ENCODE measurements around the gene GPR4.
"Not testable (repeated sequence)": the region's sequence is repeated elsewhere in the genome, so short reads cannot be mapped to it uniquely, and the experiment has no call there.

Gene GPR4

DNA sequence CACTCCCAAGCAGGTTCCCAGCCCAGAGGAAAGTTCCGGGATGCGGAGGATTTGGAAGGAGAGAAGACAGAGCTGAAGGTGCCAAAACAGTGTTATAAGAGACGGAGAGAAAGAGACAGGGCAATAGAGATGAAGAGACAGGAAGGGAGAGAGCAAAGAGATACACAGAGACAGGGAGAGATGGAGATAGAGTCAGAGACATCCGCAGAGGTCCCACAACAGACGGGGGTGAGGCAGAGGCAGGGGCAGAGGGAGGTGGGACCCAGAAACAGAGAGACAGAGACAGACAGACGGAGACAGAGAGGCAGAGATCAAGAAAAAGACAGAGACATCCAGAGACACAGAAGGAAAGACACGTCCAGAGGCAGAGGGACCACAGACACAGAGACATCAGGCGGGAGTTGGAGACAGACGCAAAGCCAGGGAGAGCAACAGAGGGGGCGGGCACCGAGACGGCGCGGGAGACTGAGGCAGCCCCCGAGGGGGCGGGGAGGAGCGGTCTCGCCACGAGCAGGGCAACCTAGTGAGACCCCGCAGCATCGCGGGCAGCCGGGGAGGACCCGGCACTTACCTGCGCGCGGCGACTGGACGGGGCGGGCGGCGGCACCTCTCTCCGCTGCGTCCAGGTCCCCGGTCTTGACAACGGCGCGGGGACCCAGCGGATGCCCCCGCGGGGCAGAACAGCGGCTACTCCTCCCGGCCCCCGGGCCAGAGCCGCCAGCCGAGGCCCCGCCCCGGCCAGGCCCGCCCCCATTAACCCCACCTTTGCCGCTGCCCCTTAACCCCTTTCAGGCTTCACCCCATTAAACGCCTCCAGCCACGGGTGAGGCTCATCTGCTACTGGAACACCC, at the start of gene GPR4:
TSS of gene GPR4 (minus strand) at position 689 of the 851 bp plus-strand sequence. CDS start 10,346 bp downstream, outside the sequence.
- peak; percentile 64 for DNase-seq (ENCODE audit: low spot score)

DNA sequence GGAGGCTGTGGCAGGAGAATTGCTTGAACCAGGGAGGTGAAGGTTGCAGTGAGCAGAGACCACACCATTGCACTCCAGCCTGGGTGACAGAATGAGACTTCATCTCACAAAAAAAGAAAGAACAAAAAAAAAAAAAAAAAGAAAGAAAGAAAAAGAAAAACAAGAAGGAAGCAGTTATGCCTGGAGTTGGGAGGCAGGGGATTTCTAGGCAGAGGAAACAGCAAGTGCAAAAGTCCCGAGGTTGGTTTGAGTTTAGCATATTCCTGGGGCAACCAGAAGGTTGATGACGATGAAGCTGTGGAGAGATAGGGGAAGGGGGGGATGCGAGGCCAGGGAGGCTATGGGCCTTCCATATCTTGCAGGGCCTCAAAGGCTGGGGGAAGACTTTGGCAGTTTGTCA, 48.7 kb upstream of the GPR4 start:
- no peak for DNase-seq (ENCODE audit: low spot score)

DNA sequence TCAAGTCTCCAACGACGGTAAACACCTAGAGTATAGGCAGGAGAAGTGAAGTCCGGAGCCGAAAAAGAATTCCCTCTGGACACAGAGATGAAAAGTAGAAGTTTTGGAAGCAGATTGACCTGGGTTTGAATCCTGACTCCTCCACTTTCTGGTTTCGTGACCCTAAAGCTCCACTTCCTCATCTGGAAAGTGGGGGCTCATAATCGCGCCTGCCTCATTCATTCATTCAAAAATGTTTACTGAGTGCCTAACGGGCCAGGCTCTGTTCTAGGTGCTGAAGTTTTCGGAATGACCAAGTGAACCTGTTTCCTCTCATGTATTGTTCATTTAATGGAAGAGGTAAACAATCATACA, 44.3 kb upstream of the GPR4 start:
- no peak for DNase-seq (ENCODE audit: low spot score)

DNA sequence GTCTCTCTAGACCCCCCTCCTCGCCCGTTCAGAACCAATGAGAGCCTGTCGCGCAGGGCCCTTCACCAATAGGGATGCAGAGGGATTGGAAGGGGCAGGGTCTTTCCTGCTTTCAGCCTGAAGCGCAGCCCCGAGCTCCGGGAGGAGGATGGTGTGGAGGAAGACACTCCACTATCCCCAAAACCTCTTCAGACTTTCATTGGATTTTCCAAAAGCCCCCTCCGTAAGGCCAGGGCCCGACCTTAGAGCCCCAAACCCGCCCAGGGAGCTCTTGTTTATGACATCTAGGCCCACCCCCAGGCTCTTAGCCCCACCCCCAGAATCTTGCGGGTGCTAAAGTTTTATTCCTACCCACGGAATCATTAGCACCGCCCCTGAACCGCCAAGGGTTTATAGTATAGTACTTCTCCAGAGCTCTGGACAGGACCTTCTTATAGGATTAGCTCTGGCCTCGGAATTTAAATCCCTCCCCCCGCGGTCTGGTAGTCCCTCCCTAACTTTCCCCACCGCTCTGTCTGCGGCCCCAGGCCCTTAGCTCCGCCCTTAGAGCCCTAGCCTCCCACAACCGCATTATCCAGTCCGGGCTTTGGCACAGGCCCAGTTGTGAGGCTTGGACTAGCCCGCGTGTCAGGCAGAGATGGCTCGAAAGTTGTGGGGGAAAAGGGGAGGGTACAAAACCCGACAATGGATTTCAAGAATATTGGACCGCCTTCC, 43.8 kb upstream of the GPR4 start:
- DNase-seq (ENCODE audit: low spot score): peak; percentile 90

DNA sequence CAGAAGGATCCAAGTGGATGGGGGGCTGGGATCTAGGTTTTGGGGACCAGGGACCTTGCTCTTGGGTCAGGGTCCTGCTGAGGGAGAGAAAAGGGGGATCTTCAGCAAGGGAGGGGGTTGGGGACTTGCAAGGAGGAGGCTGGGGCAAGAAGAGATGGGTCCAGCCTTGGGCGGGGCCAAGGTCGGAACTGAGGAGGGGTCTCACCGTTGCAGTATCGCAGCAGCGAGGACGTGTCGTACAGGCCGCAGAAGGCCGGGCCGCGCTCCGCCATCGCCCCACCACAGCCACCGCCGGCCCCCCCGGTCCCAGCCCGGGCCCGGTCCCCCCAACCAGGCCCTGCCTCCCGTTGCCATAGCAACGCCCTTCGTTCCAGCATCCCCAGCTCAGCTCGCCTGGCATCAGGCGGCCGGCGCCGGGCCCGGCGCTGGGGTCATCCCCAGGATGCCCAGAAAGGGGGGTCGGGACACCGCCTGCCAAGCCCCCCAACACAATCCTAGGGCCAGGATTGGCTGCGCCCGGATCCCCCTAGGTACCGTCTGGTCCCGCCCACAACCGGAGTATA, 43.1 kb upstream of the GPR4 start:
- no peak for DNase-seq (ENCODE audit: low spot score)

DNA sequence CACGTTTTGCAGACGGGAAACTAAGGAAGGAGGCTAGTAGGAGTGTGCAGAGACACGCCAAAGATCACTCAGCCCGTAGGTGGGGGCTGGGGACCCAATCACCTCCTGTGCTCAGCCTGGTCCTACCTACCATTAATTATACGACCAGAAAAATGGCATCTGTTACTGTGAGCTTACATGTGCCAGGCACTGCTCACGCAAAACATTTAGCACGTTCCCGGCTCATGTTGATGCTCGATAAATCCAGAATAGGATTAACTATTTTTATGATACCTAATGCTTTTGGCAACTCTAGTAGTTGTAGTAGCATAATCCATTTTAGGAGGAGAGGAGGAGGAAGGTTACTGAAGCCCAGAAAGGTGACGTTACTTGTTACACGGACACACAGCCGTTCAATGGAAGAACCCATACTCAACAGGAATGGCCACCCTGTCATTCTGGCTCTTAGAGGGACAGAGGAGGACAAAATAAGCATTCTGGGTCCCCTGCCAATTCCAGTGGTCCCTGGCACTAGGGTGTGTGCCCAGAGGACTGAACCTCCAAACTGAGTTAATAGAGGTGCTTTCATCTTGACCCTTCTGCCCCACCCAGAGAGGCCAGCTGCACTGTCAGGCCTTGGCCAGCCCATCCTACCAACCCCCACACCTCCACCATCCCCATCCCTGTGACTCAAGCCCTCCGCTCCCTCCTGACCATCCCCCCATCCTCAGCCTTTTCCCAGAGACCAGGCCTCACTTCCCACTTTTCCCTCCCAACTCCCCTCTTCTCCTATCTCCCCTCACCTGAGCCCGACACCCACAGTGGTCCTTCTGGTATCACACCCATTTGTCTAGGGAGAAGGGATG, 42.1 kb upstream of the GPR4 start:
- DNase-seq (ENCODE audit: low spot score): no peak

DNA sequence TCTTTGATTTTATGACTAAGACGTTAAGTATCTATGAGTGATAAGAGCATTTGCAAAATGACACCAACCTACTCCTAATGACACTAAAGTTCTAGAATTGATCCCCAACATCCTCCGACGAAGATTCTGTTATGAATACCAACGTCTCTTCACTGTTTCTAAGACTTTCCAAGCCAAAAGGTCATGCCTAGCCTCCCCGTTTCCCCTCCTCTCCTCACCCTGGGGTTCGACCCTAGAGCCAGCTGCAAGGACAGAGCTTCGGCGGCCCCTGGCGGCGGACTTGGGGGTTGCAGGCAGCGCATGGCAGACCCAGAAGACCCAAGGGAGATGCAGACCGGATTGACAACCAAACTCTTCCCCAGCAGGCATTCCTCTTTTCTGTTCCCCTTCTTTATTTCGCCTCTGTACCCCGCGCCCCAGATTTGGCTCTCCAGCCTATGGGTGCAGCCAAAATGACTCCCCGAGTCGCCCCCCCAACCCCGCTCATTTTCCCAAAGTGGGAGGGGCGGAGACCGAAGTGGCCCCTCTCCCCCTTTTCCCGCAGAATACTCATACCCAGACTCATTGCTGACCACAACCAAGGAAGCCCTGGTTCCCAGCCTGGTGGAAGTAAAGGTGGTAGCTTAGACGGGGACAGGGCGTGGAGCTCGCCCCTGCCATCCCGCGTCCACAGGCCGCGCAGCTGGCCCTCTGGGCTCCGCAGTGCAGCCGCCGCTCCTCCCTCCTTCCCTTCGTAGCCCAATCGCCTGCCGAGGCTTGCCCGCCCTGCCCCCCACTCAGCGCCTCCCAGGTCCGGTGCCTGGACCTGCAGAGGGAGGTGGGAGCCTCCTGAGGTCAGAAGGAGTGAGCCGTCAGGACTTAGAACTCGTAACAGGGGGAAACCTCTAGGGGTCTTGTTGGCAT, 41.3 kb upstream of the GPR4 start:
- DNase-seq (ENCODE audit: low spot score): peak; percentile 96

DNA sequence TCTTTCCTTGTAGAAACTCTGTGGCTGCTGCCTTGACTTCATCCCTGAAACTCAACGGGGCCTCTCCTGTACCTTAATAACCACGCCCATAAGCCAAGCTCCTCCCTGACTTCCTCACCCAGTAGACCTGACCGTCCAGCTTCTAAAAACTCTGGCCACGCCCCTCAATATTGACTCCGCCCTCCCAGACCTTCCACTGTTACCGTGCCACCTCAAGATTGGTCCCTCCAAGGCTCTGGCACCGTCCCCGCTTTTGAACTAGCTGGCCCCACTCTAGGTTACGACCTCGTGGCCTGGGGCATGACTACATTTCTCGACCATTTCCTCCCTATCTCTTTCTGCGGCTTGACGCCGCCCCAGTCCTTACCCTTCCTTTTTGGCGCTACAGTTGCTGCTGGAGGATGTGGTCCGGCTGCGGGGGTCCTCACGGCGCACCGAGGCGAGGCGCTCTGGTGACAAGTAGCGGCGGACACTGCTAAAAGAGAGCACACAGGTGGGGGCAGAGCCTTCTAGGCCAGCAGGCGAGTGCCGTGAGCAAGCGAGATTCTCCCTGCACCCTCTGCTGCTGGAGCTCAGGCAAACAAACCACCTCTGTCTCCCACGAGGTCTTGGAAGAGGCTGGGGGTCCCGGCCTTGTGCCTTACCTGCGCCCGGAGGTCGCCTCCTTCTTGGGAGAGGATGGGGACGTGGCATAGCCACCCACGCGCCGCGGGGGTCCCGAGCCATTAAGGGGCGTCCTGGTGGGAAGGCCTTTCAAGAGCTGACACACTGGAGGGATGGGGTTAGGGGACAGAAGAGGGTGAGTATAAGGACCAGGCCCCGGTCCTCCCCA, 39.5 kb upstream of the GPR4 start:
- peak; percentile 85 for DNase-seq (ENCODE audit: low spot score)

DNA sequence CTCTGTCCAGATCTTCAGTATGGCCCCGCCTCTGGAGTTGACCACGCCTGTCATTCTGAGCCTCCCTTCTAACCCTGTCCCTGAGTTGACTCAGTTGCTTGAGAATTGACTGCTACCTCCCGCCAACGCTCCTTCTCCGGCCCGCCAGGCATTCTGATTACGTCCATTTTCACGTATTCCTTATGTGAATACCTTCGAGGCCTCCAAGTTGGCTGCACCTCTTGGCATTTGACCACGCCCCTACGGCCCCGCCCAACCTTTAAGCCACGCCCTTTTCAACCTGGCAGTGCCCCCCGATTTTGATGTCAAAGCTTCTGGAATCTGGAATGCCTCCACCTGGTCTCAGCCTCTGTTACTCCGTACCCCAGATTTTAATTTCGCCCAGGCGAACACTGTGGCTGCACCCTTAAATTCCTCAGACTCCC, 38.8 kb upstream of the GPR4 start:
- DNase-seq (ENCODE audit: low spot score): peak; percentile 63

DNA sequence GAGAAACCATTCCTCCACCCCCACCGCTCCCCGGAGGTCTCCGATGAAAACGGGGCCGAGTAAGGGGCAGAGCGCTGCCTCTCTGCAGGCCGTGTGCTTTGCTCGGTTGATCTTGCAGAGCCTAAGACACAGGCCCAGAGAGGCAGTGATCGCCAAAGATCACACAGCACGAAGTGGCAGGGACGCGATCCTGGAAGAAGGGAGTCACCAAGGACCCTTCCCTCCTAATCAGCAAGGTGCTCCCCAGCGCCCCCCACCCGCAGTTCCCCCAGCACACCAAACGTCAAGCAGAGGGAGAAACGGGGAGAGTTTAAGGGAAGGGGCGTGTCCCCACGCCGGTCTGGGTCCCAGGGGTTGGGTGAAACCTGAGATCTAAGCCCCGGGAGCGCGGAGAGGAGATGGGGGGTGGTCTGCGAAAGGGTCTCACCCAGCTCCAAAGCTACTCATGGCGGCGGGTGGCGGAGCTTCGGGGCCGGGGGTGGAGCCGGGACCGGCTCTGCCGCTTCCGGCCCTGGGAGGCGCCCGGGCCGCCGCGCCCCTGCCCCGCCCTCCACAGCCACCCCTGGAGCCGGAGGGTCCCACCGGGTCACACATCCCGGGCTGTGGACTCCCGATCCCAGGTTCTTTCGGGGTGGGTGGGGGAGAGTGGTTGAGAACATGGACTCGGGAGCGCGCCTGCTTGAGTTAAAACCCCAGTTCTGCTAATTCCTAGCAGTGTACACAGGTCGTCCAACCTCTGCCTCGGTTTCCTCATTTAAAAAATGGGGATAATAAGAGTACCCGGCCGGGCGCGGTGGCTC, 37.1 kb upstream of the GPR4 start, which contains the start of gene EML2:
TSS of gene EML2 (minus strand) at position 468 of the 800 bp plus-strand sequence. CDS start at position 447, 21 bp downstream.
- DNase-seq (ENCODE audit: low spot score): peak; percentile 86

DNA sequence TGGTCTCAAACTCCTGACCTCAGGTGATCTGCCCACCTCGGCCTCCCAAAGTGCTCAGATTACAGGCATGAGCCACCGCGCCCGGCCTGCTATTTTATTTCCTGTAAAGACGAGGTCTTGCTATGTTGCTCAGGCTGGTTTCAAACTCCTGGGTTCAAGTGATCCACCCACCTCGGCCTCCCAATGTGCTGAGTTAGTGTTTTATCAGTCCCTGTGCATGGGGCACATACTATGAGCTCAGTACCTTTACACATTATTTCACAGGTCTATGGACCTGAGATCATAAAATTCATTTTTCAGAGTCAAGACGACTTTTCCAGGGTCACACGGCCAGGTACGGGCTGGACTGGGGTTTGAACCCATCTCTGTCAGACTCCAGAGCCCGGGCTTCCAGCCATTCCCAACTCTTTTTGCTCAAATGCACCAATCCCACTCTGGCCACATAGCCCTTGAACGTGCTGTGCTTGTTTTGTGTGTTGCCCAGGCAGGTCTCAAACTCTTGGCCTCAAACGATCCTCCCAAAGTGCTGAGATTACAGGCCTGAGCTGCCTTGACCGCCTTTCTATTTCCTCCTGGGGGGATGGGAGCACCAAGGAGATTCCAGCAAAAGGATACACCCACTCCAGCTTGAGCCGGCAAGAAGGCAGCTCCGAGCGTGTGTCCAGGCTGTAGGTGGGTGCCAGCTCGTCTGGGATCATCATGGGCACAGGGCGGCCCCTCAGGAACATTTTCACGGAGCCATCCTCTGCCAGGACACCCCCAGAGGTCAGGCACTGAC, 36.1 kb upstream of the GPR4 start:
- no peak for DNase-seq (ENCODE audit: low spot score)

DNA sequence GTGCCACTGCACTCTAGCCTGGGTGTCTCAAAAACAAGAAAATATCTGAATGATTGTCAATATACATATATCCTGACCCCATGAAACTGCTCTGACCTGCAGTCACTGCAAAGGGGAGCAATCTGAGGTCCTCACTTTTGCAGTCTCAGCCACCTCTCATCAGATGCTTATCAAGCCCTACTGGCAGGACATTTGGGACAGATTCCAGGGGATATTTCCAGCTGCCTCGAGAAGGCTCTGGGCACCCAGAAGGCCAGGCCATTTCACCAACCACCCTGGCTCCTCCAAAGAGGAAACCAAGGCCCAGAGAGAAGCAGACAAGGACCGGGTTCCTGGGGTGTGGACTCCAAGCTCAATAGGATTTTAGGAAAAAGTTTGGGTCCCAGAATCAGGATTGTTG, 34.9 kb upstream of the GPR4 start:
- no peak for DNase-seq (ENCODE audit: low spot score)

DNA sequence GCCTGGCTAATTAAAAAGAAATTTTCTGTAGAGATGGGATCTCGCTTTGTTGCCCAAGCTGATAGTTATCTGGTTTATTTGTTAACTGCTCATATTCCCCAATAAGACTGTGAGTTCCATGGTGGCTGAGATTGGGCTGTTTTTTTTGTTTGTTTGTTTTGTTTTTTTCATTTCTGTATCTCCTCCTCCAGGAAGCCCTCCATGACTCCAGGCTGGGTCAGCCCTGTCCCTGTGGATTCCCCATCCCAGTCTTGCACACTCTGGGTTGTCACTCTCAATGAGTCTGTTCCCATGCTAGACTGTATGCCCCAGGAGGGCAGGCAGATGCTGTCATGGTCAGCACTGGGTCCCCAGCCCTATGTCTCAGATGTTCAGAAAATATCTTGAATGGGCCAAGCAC, 34.3 kb upstream of the GPR4 start:
- DNase-seq (ENCODE audit: low spot score): no peak

DNA sequence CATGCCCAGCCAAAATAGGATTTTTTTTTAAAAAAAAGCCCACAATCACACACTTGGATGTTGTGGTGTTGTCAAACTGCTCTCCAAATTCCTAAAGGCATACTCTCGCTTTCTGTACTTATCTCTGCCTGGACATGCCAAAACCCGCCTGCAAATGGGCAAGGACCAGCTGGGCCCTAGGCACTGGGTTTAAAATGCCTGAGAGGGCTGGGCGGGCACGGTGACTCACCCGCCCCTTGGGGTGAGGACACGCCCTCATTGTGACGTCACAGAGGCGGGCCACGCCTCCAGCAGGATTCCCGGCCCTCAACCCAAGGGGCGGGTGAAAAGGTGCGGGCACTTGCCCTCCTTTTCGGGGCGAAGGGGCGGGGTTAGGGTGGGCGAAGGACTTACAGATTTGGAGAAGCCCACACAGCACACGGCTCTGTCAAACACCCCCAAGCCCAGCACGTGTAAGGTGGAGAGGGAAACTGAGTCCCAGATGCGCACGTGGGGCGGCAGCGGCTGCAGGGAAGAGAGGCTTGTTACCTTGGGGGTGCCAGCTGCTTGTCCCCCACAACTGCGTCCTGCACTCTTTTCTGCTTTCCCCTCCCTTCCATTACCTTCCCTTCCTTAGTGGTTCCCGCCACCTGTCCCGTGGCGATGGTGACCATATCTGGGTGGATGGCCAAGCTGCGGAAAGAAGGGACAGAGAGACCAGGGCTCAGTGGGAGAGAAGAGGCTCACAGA, 30.6 kb upstream of the GPR4 start:
- DNase-seq (ENCODE audit: low spot score): peak; percentile 94

DNA sequence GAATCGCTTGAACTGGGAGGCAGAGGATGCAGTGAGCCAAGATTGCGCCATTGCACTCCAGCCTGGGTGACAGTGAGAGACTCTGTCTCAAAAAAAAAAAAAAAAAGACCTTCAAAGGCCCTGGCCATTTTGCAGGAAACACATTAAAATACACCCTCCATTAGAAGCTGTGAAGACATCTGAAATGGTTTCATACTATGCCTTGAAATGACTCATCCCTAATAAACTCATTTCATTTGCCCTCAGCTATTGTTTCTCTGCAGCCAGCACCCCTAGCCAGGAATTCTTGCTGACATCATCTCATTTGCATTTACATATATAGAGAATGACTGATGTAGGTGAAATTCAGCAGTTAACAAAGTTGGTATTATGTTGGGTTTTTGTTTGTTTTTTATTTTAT, 28.5 kb upstream of the GPR4 start:
- no peak for DNase-seq (ENCODE audit: low spot score)

DNA sequence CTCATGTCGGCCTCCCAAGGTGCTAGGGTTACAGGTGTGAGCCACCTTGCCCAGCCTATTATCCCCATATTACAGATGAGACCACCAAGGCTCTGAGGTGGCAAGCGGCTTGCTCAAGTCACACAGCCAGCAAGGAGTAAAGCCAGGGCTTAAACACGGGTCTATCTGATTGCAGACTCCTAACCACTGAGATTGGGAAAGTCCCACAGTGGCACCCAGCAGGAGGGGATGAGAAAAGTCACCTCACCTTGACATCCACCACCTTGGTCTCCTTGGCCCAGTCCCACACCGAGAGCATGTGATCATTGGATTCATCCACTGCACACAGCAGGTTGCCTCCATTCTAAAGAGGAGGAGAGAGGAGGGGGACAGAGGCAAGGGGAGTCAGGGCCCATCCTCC, 27.7 kb upstream of the GPR4 start:
- DNase-seq (ENCODE audit: low spot score): no peak

DNA sequence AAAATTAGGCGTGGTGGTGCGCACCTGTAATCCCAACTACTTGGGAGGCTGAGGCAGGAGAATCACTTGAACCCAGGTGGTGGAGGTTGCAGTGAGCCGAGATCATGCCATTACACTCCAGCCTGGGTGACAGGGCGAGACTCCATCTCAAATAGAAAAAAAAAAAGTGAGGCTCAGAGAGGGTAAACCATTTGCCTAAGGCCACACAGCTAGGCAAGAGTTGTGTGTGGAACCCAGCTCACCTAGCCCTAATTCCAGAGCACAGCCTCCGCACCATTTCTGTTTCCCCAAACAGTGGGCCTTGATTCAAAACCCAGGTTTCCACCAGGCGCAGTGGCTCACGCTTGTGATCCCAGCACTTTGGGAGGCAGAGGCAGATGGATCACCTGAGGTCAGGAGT, 26.2 kb upstream of the GPR4 start:
- not testable (repeated sequence) for DNase-seq (ENCODE audit: low spot score)

DNA sequence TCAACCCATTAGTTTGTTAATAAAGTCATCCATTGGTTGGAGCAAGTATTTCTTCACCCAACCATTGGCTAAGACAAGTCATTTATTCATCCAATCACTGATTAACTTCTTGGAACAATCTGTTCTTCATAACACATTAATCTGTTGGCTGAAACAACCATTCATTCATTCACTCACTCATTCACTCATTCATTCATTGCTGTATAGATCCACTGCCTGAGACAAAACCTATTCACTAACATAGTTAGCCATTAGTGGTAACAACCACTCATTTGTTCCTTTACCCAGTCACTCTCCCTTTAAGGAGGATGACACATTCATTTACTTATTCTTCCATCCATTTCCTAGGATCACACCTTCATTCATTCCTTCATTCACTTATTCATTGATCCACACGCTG, 22.0 kb upstream of the GPR4 start:
- no peak for DNase-seq (ENCODE audit: low spot score)

Measured in ecto neural progenitor cell (in vitro differentiated cells).